HG03354 (cell line): Measurements from ENCODE around the gene ABHD12.

Experiments used
- ATAC-seq: cut with Tn5 transposase; IDR thresholded peaks from one replicate; pipeline ENCODE4 v1.9.1; 2021; ENCODE audit warnings: mild to moderate bottlenecking; ENCODE audit not compliant: unreplicated experiment, poor library complexity, severe bottlenecking

Gene ABHD12

DNA sequence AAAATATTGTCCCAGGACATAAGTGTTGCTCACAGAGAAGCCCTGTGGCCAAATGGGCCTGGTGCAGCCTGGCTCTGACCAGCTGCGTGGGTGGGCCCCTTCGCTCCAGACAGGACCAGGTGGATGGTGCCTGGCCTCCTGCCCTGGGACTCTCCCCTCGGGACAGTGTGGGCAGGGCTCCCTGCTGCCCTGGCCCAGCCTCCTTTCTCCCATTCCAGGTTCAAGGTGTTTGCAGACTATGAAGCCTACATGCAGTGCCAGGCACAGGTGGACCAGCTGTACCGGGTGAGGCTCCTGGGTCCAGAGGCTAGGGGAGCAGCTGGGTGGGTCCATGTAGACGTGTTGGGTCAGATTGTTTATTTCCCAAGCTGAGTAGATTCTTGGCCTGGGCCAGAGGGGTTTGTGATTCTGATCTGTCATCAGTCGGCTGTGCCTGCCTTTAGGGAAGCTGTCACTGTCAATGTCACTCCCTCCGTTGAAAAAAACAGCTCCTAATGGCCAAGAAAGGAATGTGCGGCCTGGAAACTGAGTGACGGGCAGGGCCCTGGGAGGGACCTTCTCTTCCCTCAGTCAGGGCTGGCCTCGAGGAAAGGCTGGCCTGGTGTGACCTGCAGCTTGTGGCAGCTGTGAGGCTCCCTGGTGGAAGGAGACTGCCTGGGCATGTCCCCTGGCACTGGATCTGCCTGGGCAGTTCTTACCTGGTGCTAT is 95.1 kb downstream of the ABHD12 start:
- no peak for ATAC-seq

DNA sequence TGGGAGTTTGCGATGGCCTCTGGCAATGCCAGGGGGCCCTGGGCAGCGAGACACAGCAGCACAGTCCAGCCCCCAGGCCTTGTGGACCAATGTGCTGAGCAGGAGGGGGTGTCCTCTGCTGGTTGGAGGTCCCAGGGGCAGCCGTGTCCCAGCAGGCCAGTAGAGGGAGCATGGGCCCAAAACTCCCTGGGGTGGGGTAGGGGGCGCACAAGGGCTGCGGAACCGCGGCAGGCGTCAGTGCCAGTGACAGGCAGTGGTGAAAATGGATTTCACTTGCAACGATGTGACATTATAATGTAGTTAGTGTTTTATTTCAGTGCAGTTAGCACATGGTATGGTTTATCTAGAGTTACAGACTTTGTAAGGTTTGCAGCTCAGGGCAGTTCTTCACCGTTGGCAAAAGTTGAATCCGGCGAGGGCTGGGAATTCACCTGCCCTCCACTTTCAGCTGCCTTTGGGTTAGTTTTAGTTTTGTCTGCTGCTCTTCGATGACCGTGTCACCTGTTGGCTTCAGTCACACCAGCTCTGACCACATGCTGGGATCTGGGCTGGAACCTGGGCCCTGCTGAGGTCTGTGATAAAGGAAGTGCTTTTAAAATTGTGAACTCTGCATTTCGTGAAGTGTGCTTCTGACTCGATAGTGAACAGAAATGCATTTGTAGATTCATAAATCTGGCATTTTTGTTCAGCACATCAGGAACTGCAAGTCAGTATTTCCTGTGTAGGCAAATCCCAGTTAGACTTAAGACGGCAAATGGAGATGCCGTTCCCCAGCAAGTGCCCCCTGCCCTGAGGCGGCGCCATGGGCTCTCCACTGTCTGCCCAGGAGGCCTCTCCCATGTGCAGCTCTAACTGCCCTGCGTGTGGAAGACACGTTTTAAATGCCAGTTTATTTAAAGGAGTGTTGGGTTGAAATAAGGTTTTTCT is 95.9 kb downstream of the ABHD12 start:
- peak; percentile 50 for ATAC-seq

DNA sequence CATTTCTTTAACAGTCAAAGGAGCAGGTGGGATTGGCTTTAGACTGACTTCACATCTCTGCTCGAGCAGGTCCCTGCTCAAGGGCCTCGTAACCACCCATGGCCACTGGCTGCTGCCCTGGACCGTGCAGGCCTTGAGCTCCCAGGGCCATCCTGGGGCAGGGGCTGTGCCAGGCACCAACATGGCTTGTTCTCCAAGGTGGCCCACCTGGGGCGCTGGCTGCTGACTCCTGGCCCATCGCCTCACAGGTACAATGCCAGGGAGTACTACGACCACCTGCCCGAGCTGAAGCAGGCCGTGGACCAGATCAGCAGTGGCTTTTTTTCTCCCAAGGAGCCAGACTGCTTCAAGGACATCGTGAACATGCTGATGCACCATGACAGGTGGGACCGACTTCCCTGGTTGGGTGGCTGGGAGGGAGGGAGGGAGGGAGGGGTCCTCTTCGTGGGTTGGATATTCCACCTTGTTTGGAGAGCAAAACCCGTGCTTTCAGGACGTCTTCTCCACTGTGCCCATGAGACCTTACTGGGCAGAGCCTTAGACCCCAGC is 96.7 kb downstream of the ABHD12 start:
- no peak for ATAC-seq

DNA sequence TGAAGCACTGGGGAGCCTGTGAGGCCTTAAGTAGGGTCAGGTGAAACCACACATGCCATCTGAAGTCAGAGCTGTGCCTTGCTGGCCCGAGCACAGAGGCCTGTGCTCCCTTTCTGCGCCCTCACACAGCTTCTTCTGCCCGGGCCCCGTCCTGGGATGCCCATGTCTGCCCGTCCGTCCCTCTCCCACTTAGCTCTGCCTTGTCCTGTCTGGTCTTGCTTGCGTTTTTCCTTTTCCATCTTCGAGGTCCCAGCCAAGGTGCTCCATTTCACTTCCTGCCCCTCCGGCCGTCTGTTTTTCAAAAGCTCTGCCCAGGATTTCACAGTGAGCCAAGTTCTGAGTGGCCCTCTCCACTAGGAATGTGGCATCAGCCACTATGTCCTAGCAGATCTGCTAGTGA is 97.1 kb downstream of the ABHD12 start:
- no peak for ATAC-seq

DNA sequence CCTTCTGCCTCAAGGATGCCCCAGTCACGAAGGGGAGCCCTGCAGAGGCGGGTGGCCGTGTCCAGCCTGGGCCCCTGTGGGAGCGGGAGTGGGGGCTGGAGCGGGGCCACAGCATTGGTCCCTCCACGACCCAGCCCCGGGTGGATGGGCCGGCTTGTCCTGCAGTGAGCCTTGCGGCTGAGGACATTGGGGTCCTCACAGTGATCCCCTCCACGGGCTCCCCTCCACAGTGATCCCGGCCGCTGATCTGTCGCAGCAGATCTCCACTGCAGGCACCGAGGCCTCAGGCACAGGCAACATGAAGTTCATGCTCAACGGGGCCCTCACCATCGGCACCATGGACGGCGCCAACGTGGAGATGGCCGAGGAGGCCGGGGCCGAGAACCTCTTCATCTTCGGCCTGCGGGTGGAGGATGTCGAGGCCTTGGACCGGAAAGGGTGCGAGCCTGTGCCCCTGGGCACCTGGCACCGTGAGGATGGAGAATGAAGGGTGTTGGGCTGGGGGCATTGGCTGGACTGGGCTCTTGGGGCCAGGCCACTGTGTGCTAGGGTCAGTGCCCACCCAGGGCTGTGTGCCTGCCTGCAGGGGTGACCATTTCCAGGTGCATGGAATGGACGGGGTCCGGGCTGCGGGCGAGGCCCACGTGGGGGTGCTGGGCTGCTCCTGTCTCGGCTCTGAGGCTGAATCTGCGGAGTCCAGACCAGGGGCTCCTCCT is 98.3 kb downstream of the ABHD12 start:
- ATAC-seq, result no peak

DNA sequence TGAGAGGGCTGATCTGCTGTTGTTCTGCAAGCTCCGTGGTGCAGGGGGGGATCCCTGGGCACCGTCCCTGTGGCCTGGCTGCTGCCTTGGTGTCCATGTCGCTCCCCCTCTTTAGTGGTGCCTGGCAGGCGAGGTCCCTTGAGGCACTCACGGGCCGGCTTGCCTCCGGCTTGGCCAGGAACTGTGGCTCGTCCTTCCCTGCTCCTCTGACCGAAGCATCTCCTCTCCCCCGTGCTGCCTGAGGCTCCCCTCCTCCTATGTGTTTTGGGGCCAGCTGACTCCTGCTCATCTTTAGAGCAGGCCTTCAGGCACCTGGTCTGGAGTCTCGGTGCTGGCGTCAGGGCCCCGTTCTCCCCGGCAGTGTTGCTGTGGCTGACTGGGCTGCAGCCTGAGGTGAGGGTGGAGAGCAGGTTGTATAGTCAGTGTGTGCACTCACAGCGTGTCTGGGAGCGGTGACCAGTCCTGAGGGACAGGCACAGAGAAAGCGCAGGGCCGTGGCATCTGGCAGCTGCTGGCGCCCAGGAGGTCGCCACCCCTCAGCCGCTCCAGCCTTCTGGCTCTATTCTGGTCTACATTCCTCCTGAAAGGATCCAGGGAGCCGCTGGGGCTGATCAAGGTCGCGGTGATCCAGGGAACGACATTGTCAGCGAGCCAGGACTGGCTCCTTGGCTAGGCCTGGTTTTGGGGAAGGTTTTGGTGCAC is 99.1 kb downstream of the ABHD12 start:
- ATAC-seq, result no peak

DNA sequence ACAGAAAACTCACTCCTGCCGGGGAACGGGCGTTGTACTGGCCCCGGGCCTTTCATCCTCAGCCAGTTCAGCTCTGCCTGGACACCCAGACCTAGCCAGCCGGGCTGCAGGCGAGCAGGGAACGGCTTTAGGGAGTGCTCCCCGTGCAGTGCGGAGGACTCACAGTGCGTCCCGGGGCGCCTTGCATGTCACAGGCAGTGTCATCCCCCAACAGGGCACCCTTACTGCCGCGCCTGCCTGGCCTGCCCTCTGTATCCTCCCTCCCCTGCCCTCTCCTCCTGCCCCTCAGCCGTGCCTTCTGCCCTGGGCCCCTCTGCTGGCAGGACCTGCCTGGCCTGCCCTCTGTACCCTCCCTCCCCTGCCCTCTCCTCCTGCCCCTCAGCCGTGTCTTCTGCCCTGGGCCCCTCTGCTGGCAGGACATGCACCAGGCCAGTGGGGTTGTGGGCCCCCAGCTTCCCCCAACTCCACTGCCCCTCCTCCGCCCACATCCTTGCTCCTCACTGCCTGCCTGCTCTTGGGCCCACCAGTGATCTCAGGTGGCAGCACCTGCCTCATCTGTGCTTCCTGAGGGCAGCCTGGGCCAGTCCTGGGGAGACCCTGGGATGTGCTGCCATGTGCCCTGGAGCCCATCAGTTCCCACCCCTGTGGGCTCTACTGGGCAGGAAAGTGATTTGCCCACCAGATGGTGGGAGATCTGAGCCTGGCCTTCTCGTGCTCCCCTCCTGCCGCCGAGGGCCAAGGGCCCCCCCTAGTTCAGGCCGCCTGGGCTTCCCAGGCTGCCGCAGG is 99.8 kb downstream of the ABHD12 start:
- no peak for ATAC-seq

DNA sequence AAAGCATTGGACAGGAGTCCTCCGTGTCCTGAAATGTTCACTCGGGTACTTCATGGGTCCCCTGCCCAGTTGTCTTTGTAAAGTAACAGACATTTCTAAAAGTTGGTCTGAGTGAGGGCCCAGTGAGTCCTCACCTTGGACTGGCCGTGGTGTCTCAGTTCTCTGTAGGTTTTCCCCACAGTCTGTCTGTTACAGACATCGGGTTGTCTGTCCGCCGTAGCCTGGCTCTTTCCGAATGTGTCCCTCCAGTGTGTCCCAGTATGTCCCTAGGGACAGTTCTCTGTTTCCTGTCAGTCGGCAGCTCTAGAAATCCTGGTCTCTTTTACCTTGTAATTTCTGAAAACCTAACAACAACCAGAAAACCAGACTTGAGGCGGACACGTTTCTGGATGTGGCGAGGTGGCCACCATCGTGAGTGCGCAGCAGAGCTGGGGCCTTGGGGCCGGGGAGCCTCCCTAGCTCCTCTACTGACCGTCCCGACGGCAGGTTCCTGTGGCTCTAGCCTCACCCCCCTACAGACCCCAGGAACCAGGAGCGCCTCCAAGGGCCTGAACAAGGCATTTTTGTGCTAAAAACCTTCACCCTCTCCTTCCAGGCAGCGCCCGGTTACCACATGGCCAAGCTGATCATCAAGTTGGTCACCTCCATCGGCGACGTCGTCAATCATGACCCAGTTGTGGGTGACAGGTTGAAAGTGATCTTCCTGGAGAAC is 100.6 kb downstream of the ABHD12 start:
- ATAC-seq, result no peak

DNA sequence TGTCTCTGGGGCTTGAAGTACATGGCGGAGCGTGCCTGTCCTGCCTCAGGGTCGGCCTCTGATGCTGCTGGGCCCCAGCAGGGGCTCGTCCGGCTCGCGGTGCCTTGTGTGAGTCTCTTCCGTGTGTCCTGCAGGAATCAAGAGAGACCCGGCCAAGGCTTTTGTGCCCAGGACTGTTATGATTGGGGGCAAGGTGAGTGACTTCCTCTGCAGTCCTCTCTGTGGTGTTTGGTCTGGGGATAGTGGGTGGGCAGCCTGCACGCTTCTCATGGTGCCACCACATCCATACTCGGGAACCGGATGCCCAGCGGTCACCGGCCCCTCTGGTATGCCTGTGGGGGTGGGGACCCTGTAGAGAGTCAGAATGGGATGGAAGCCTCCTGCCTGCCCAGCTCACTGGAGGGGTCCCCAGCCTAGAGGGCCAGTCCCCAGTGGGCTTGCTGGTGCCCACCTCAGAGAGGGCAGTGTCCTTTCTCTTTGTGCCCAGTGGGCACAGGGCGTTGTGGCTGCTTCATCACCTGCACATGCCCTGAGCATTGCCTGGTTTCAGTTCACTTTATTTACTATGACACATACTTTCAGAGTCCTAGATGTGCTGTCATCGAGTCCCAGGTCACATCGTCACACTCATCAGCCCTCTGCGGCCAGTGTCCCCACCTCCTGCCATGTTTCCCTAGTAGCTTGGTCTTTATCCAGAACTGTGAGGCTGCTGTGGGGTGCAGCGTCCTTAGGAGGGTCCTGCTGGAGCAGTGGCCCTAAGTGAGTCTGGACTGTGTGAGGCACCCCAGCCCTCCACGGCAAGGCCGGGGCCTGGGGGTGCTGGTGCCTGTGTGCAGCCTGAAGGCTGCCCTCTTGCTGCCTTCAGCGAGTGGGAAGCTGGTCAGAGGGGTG is 102.1 kb downstream of the ABHD12 start:
- peak; percentile 95 for ATAC-seq

DNA sequence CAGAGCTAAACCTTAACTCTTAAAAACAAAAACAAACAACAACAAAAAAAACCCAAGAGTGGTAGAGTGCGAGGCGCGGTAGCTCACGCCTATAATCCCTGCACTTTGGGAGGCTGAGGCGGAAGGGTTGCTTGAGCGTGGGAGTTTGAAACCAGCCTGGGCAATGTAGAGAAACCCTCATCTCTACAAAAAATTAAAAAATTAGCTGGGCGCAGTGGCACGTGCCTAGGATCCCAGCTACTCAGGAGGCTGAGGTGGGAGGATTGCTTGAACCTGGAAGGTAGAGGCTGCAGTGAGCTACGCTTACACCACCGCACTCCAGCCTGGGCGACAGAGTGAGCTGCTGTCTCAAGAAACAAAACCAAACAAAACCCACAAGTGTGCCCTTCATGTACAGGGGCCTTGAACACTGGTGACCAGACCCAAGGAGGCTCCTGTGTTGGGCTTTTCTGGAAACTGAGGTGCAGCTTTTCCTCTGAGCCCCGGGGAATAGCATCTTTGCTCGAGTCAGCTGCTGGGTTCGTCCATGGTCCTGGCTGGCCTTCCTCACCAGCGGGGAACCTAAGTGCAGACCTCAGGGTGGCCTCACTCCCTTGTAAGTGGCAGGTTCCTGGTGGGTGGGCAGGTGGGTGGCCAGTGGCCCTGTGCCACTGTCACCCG is 102.9 kb downstream of the ABHD12 start:
- ATAC-seq, result no peak

DNA sequence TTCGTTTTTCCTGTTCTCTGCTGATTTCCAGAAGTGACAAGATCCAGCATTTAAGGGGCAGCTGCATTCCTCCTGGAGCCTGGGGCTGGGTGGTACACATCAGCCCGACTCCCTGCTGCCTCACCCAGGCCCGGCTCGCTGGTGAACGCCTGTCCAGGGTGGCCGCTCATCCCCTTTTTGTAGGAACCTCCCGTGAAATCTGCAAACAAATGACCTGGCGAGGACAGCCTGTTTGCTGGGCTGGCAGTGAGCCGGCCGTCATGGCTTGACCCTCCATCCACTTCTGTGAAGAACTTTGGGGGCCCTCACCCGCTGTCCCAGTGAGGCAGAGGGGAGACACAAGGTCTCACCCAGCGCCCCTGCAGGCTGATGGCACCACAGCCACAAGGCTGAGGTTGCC is 103.7 kb downstream of the ABHD12 start:
- no peak for ATAC-seq

DNA sequence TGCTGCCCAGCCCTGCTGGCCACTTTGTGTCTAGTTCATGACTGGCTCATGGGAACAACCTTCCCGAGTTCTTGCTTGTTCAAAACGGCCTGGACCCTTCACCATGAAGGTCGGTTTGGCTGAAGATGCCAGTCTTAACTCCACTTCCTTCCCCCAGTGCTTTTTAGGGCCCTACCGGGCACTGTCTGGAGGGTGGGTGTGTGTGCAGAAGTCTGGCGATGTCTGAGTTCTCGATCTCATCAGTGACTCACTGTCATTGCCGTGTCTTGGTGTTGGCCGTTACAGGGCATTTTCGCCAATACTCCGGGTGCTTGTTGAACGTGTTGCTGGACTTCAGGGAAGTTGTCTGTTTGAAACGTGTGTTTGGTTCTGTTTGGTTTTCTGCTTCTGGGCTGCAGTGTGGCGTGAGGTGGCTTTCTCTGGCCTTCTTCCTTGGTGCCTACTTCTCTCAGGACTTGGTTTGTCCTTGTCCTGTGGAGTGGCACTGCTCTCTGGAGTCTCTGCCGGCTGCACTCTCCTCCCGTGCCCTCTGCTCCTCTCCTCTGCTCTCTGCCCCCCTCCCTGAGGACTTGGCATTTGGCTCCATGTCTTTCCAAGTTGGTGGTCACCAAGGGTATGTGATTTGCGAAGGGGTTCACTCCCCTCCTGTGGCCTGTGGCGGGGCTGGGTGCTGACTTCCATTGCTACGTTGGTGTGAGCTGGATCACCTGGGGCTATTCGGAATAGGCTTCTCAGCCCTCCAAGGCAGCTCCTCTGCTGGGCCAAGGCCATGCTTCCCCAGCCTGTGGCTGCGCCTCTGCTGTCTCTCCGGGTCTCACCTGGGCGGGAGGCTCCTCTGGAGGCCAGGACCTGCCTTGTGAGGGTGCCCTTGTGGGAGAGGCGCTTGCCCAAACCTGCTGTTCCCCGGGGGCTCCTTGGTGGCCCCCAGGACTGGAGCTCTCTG is 104.5 kb downstream of the ABHD12 start:
- no peak for ATAC-seq

DNA sequence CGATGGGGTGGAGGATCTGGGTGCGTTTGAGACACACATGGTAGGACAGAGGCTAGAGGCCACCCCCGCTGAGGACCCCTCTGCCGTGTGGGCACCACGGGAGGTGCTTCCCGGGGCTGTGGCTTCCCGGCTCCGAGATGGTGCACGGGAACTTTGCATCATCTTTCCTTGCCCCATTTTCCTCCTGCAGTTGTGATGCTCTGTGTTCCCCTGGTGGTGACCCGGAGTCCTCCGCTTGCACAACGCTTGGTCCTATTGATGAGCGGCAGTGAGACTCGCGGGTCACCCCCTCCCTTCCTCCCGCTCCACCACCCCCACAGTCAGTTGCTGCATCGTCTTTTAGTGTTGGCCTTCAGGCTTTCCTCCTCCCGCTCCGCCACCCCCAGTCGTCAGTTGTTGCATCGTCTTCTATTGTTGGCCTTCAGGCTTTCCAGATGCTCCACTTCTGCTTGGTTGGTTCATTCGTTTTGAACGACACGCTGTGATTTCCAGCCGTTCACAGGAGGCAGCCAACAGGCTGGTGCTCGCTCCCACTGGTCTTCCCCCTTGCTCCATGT is 105.5 kb downstream of the ABHD12 start:
- ATAC-seq, result no peak

DNA sequence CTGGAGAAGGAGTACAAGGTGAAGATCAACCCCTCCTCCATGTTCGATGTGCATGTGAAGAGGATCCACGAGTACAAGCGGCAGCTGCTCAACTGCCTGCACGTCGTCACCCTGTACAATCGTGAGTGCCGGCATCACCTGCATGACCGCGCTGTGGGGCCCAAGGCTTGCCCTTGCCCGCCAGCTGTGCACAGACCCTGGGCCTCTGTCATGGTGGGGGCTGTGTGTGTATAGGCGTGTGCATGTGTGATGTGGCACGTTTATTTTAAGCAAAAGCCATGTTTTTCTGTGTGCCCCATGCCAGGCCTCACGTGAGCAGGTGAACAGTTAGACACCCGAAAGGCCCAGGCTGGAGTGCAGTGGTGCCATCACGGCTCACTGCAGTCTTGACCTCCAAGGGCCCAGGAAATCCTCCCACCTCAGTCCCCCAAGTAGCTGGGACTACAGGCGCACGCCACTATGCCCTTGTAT is 106.5 kb downstream of the ABHD12 start:
- no peak for ATAC-seq

DNA sequence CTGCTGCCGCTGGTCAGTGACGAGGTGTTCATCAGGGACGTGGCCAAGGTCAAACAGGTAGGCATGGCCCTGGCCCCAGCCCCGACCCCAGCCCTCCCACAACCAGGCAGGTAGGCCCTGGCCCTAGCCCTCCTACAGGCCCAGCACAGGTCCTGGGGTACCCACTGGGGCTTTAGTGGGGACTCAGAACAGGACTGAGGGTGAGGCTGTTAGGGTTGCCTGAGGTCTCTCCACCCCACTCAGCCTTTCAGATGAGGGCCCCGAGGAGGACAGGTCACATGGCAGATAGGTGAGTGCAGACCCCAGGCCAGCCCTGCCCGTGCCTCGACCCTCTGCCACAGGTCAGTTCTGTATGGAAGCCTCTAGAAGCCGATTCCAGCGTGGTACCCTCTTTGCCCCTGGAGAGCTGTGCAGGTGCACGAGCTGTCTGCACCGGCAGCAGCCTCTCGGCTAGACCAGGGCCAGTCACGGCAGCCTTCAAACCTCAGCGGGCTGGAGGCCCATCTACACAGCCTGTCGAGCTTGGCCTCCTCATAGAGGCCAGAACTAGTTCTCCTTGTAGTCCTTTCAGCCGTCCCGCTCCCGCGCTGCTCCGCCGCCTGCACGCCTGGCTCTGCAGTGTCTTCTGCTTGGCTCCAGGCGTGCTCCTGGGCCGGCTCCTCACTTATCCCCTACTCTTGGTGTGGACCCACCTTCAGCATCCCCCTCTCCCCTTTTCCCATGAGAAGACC is 107.2 kb downstream of the ABHD12 start:
- no peak for ATAC-seq
